ENCODE measurements around the gene RASGRP1.
A peak's percentile ranks its signal among the peaks of the same experiment; 100 is the strongest.

Gene RASGRP1

DNA sequence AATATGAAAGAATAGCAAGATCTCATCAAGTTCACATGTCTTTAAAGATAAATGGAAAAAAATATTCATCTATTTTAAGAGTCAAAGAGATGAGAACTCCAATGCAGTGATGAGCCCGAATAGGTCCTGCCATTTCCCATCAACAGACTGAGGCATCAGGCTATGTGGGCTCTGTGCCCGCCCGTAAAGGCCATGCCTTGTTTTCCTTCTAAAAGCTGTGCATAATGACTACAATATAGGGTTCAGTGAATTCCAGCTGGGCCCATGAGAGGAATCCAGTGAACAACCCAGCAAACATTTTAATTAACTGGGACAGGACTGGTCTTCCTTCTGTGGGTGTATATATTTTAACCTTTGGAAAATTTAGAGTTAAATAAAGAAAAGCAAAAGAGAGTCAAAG is 44.6 kb downstream of the RASGRP1 start:
- H3K4me3 ChIP-seq (ENCODE audit: low read length): no peak overlapping the region
- DNase-seq (ENCODE audit: low read depth): no peak
- TF ChIP-seq, protein P1, sequence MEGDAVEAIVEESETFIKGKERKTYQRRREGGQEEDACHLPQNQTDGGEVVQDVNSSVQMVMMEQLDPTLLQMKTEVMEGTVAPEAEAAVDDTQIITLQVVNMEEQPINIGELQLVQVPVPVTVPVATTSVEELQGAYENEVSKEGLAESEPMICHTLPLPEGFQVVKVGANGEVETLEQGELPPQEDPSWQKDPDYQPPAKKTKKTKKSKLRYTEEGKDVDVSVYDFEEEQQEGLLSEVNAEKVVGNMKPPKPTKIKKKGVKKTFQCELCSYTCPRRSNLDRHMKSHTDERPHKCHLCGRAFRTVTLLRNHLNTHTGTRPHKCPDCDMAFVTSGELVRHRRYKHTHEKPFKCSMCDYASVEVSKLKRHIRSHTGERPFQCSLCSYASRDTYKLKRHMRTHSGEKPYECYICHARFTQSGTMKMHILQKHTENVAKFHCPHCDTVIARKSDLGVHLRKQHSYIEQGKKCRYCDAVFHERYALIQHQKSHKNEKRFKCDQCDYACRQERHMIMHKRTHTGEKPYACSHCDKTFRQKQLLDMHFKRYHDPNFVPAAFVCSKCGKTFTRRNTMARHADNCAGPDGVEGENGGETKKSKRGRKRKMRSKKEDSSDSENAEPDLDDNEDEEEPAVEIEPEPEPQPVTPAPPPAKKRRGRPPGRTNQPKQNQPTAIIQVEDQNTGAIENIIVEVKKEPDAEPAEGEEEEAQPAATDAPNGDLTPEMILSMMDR (conservative IDR thresholded peaks at IDR 0.05; ENCODE audit: low read length): no peak

DNA sequence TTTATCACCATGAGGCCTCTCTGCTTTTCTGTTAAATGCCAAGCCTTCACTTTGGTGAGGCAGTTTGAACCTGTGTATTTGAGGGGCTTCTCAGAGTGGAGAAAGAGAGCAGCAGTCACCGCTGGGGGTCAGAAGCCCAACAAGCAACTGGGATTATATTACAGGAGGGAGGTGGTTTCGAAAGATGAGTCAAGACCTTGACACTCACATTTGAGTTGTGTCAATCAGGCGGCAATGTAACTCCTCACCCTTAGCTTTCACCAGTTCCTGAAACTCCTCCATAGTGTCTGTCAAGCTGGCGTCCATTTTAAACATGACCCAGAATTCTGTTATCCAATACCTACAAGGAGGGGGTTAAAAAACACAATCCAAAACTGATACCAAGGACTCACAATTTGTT is 46.5 kb downstream of the RASGRP1 start:
- TF ChIP-seq, protein P1 (conservative IDR thresholded peaks at IDR 0.05; ENCODE audit: low read length): no peak
- no peak for DNase-seq (ENCODE audit: low read depth)
- H3K4me3 ChIP-seq (ENCODE audit: low read length): no peak overlapping the region

- TF ChIP-seq, protein P1 (conservative IDR thresholded peaks at IDR 0.05; ENCODE audit: low read length): no peak
- no peak for DNase-seq (ENCODE audit: low read depth)
- H3K4me3 ChIP-seq (ENCODE audit: low read length): no peak overlapping the region
Measured at GRCh38 chr15:38517312-38517975, 47.2 kb downstream of the RASGRP1 start.

- no peak overlapping the region for H3K4me3 ChIP-seq (ENCODE audit: low read length)
- no peak for DNase-seq (ENCODE audit: low read depth)
- TF ChIP-seq, protein P1 (conservative IDR thresholded peaks at IDR 0.05; ENCODE audit: low read length): no peak
Measured at GRCh38 chr15:38516626-38517025, 48.0 kb downstream of the RASGRP1 start.

GRCh38 chr15:38514601-38515000 is 50.0 kb downstream of the RASGRP1 start:
- no peak for DNase-seq (ENCODE audit: low read depth)
- H3K4me3 ChIP-seq (ENCODE audit: low read length): no peak overlapping the region
- TF ChIP-seq, protein P1 (conservative IDR thresholded peaks at IDR 0.05; ENCODE audit: low read length): no peak

DNA sequence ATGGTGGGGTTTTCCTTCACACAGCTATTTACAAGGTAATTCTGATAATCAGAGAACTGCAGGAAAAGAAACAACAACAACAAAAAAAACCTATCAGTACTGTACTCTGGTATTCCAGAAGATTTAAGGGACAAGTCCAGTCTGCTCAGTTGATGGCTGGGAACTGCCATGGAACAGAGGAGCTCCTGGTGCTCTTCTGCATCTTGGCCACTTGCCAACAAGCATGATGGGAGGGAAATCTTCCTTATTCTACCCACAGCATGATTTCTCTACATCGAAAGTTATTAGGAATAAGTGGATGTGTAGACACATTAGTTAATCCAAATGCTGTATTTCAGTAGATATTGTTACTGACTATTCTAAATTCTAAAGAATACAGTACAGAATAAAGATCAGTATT is 51.7 kb downstream of the RASGRP1 start:
- TF ChIP-seq, protein P1 (conservative IDR thresholded peaks at IDR 0.05; ENCODE audit: low read length): no peak
- no peak for DNase-seq (ENCODE audit: low read depth)
- no peak overlapping the region for H3K4me3 ChIP-seq (ENCODE audit: low read length)

DNA sequence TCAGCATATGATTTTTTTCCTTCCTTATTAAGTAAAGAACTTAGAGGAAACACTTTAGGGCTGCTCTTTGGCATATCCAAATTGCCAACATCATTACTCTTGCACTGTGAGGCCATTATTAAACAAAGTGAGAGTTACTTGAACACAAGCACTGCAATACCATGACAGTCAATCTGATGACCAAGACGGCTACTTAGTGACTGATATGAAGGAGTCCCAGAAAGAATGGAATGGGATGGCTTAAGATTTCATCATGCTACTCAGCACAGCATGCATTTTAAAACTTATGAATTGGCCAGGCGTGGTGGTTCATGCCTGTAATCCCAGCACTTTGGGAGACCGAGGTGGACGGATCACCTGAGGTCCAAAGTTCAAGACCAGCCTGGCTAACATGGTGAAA is 55.5 kb downstream of the RASGRP1 start:
- TF ChIP-seq, protein P1 (conservative IDR thresholded peaks at IDR 0.05; ENCODE audit: low read length): no peak
- no peak overlapping the region for H3K4me3 ChIP-seq (ENCODE audit: low read length)
- DNase-seq (ENCODE audit: low read depth): peak; percentile 35
